IMR-90 (cell line): Measurements from ENCODE around the gene CAMTA1. TPM values are rescaled to one million over a fixed set of nuclear protein-coding genes. Genes with fewer than 3 reads are reported as not detected.

Experiments used
- ATAC-seq: fragments of 200-7000 bp; cut with Tn5 transposase; 2 replicates; pipeline ENCODE4 v1.9.1; 2020; ENCODE audit warnings: low read depth, mild to moderate bottlenecking, moderate library complexity
- BruUV-seq: library from RNA; stranded (reverse); fragments of 400-500 nt; replicated peaks from 2 replicates; lab custom pipeline; 2021; lab: Mats Ljungman, UMichigan
- CTCF ChIA-PET: fragments of 300-600 bp; formaldehyde crosslinking; extraction: SDS; loops from one replicate; lab custom pipeline; 2021; ENCODE audit warnings: antibody characterized with exemption; lab: Yijun Ruan, JAX
- POLR2A ChIA-PET: fragments of 300-600 bp; sonication (Branson Sonifier 250); formaldehyde crosslinking; loops from one replicate; lab custom pipeline; 2022; ENCODE audit warnings: antibody characterized with exemption; ENCODE audit not compliant: unreplicated experiment; lab: Charles Lee
- DNase-seq: peaks from one replicate; pipeline ENCODE4 v3.0.0; 2013
- H2AFZ ChIP-seq: replicated peaks from 2 replicates; pipeline ENCODE3; 2013; ENCODE audit warnings: low read length, mild to moderate bottlenecking; ENCODE audit not compliant: poor library complexity
- H2AK5ac ChIP-seq: 2 replicates; pipeline ENCODE4 v1.6.1; 2013; ENCODE audit warnings: low read depth, low read length, inconsistent platforms
- H2AK9ac ChIP-seq: replicated peaks from 2 replicates; pipeline ENCODE3; 2013; ENCODE audit warnings: mild to moderate bottlenecking, low read depth, low read length, moderate library complexity; ENCODE audit not compliant: poor library complexity
- H2BK120ac ChIP-seq: 2 replicates; pipeline ENCODE4 v1.6.1; 2013; ENCODE audit warnings: low read depth, low read length, inconsistent platforms
- H2BK15ac ChIP-seq: 3 replicates; pipeline ENCODE4 v1.6.1; 2013; ENCODE audit warnings: low read depth, low read length, inconsistent platforms
- H2BK20ac ChIP-seq: 2 replicates; pipeline ENCODE4 v1.6.1; 2013; ENCODE audit warnings: low read depth, mild to moderate bottlenecking, inconsistent platforms, low read length, moderate library complexity
- H2BK5ac ChIP-seq: 2 replicates; pipeline ENCODE4 v1.6.1; 2013; ENCODE audit warnings: mild to moderate bottlenecking, low read depth, low read length, inconsistent platforms; ENCODE audit not compliant: poor library complexity, severe bottlenecking
- H3K14ac ChIP-seq: replicated peaks from 2 replicates; pipeline ENCODE4 v1.6.1; 2013; ENCODE audit warnings: low read depth, low read length, inconsistent platforms
- H3K18ac ChIP-seq: 2 replicates; pipeline ENCODE4 v1.6.1; 2013; ENCODE audit warnings: low read depth, low read length, control low read depth
- H3K23ac ChIP-seq: 2 replicates; pipeline ENCODE4 v1.6.1; 2013; ENCODE audit warnings: low read depth, low read length, inconsistent platforms
- H3K27ac ChIP-seq: 2 replicates; pipeline ENCODE4 v1.5.1; 2013; ENCODE audit warnings: mild to moderate bottlenecking, control low read depth, low read length; ENCODE audit not compliant: insufficient read depth
- H3K27me3 ChIP-seq: 2 replicates; pipeline ENCODE4 v1.6.1; 2013; ENCODE audit warnings: low read length; ENCODE audit not compliant: control insufficient read depth, insufficient read depth
- H3K36me3 ChIP-seq: 2 replicates; pipeline ENCODE4 v1.6.1; 2013; ENCODE audit warnings: low read length, mixed read lengths; ENCODE audit not compliant: control insufficient read depth, insufficient read depth
- H3K4ac ChIP-seq: 2 replicates; pipeline ENCODE4 v1.6.1; 2013; ENCODE audit warnings: low read depth, low read length, inconsistent platforms
- H3K4me1 ChIP-seq: 2 replicates; pipeline ENCODE4 v1.6.1; 2013; ENCODE audit warnings: low read length, mixed read lengths; ENCODE audit not compliant: control insufficient read depth, insufficient read depth
- H3K4me2 ChIP-seq: 2 replicates; pipeline ENCODE4 v1.6.1; 2013; ENCODE audit warnings: low read depth, mild to moderate bottlenecking, control low read depth, low read length, moderate library complexity
- H3K4me3 ChIP-seq: 2 replicates; pipeline ENCODE4 v1.5.1; 2013; ENCODE audit warnings: low read depth, mild to moderate bottlenecking, control low read depth, low read length, moderate library complexity; ENCODE audit not compliant: insufficient read depth
- H3K56ac ChIP-seq: 2 replicates; pipeline ENCODE4 v1.6.1; 2013; ENCODE audit warnings: low read length, inconsistent platforms; ENCODE audit not compliant: insufficient read depth; ENCODE audit errors: extremely low read depth
- H3K79me1 ChIP-seq, 2 experiments: 2 replicates each; pipeline ENCODE4 v1.6.1; 2013; ENCODE audit warnings: low read length in 2 of 2, inconsistent platforms in 1 of 2, low read depth in 1 of 2
- H3K9ac ChIP-seq: 2 replicates; pipeline ENCODE4 v1.6.1; 2013; ENCODE audit warnings: low read depth, low read length, control low read depth
- H3K9me1 ChIP-seq: 2 replicates; pipeline ENCODE4 v1.6.1; 2013; ENCODE audit warnings: low read length, inconsistent platforms; ENCODE audit not compliant: insufficient read depth
- H3K9me3 ChIP-seq: 2 replicates; pipeline ENCODE4 v1.6.1; 2013; ENCODE audit warnings: low read length; ENCODE audit not compliant: control insufficient read depth, insufficient read depth
- H4K20me1 ChIP-seq: 2 replicates; pipeline ENCODE4 v1.6.1; 2013; ENCODE audit warnings: low read length, inconsistent platforms; ENCODE audit not compliant: insufficient read depth
- H4K5ac ChIP-seq: 2 replicates; pipeline ENCODE4 v1.6.1; 2013; ENCODE audit warnings: mild to moderate bottlenecking, low read depth, low read length, control low read depth
- H4K8ac ChIP-seq, 2 experiments: 2 replicates each; pipeline ENCODE4 v1.6.1; 2013; ENCODE audit warnings: low read depth in 2 of 2, low read length in 2 of 2, control low read depth in 1 of 2, inconsistent platforms in 1 of 2
- H4K91ac ChIP-seq: 2 replicates; pipeline ENCODE4 v1.6.1; 2013; ENCODE audit warnings: low read depth, low read length, inconsistent platforms; ENCODE audit not compliant: insufficient read depth
- CEBPB ChIP-seq: IDR thresholded peaks from 2 replicates; pipeline ENCODE4 v1.6.1; 2012; ENCODE audit warnings: low read depth, low read length, improper control_type of control experiment
- CHD1 ChIP-seq: IDR thresholded peaks from 2 replicates; pipeline ENCODE4 v1.6.1; 2012; ENCODE audit warnings: low read depth, low read length, improper control_type of control experiment
- WGBS, 2 experiments: methylation state at CpG; one replicate each; pipeline versions ENCODE4 v1.1.5 to v1.1.7; 2013; ENCODE audit warnings: missing lambda C conversion rate in 2 of 2; ENCODE audit not compliant: insufficient read length in 1 of 2; ENCODE audit errors: extremely low coverage in 2 of 2; 5-methylcytosine and 5-hydroxymethylcytosine counted together
- dilution Hi-C: fragments of 300-500 bp; cut with HindIII; formaldehyde crosslinking; loops from one replicate; pipeline ENCODE4 v1.14.3; 2018; ENCODE audit warnings: low sequenced_read_pairs; ENCODE audit not compliant: unreplicated experiment
- in situ Hi-C: fragments of 300-500 bp; cut with MboI; formaldehyde crosslinking; loops from 3 replicates; pipeline ENCODE4 v1.14.3; 2019; ENCODE audit warnings: low sequenced_read_pairs, inconsistent platforms, mixed read lengths
- intact Hi-C: fragments of 100-400 bp; cut with micrococcal nuclease; formaldehyde crosslinking; loops from 2 replicates; pipeline ENCODE4 v1.10.0; 2022
- polyA plus RNA-seq, 3 experiments: library from polyadenylated mRNA; depleted of rRNA; stranded (reverse); fragments of >200 nt; gene quantifications; 2 replicates each; pipeline ENCODE4 v1.2.3, GENCODE V29; 2012; ENCODE audit warnings: low replicate concordance in 1 of 3
- total RNA-seq: library from RNA; depleted of rRNA; stranded (reverse); fragments of >200 nt; gene quantifications from 2 replicates; pipeline ENCODE4 v1.2.3, GENCODE V29; 2012

CAMTA1 gene
- total and polyA plus RNA-seq, 2 of the 4 experiments (the other 2 are of a cell fraction) = 35.5 to 74.3 TPM

- no peak overlapping the region for H2AK5ac ChIP-seq
- no peak overlapping the region for H2AFZ ChIP-seq
- no peak overlapping the region for H3K4me2 ChIP-seq
- H3K56ac ChIP-seq = no peak overlapping the region
- H3K27me3 ChIP-seq = peaks cover 9% of the 10 kb centered on the region; the same call in 1 of the 2 replicates
- H3K14ac ChIP-seq = no peak overlapping the region
- no peak overlapping the region for H3K23ac ChIP-seq
- no peak overlapping the region for H2BK20ac ChIP-seq
- H3K4me1 ChIP-seq = no peaks in the 10 kb centered on the region
- no peak overlapping the region for H3K9ac ChIP-seq
- H3K36me3 ChIP-seq = no peaks in the 10 kb centered on the region
- no peak overlapping the region for H2AK9ac ChIP-seq
- ATAC-seq (no peak), DNase-seq (no peak)
- H3K79me1 ChIP-seq = no peaks in the 10 kb centered on the region
- H2BK120ac ChIP-seq = no peak overlapping the region
- TF ChIP-seq CEBPB (no peak), CHD1 (no peak)
- no peak overlapping the region for H4K5ac ChIP-seq
- no peak overlapping the region for H2BK5ac ChIP-seq
- H4K8ac ChIP-seq = no peak overlapping the region
- ChIA-PET POLR2A (interaction anchor here (0.7 kb wide), 1 partner anchor 1486 kb away, joined by 10 read pairs; no protein-coding TSS in a partner anchor), CTCF (no interaction called here)
- H3K18ac ChIP-seq = no peak overlapping the region
- no peak overlapping the region for H2BK15ac ChIP-seq
- no peaks in the 10 kb centered on the region for H4K20me1 ChIP-seq
- H4K91ac ChIP-seq = no peak overlapping the region
- in situ Hi-C loops (no loop called here), intact Hi-C loops (no loop called here), dilution Hi-C loops (no loop called here)
- H3K4me3 ChIP-seq = no peak overlapping the region
- H3K4ac ChIP-seq = no peak overlapping the region
- no peaks in the 10 kb centered on the region for H3K9me3 ChIP-seq
- H3K27ac ChIP-seq = no peak overlapping the region
- BruUV-seq = no TSS peak
- 17% methylated on average over 7 of the region's 18 CpGs; no CpG with 5 or more reads in 1 of the 2 experiments for WGBS, 2 experiments
- H3K9me1 ChIP-seq = no peaks in the 10 kb centered on the region
Measured at GRCh38 chr1:7613106-7613850, 828.0 kb downstream of the CAMTA1 start.
